GM21526 (cell line): ENCODE data around the gene CFAP97D1.
A peak's percentile ranks its signal among the peaks of the same experiment; 100 is the strongest.

Experiments
- ATAC-seq: cut with Tn5 transposase; IDR thresholded peaks from one replicate; pipeline ENCODE4 v1.9.1; 2021; ENCODE audit warnings: moderate library complexity; ENCODE audit not compliant: unreplicated experiment, low FRiP score

CFAP97D1 gene

GRCh38 chr17:43767053-43767712 lies 13.1 kb upstream of the CFAP97D1 start:
- no peak for ATAC-seq

- no peak for ATAC-seq
Measured at GRCh38 chr17:43767713-43768059, 12.5 kb upstream of the CFAP97D1 start.

- no peak for ATAC-seq
Measured at GRCh38 chr17:43768382-43768781, 11.9 kb upstream of the CFAP97D1 start.

GRCh38 chr17:43768943-43769342 lies 11.3 kb upstream of the CFAP97D1 start:
- no peak for ATAC-seq

- ATAC-seq: no peak
Measured at GRCh38 chr17:43769426-43769825, 10.8 kb upstream of the CFAP97D1 start.

- no peak for ATAC-seq
Measured at GRCh38 chr17:43769859-43770258, 10.4 kb upstream of the CFAP97D1 start.

- no peak for ATAC-seq
Measured at GRCh38 chr17:43770957-43771356, 9.3 kb upstream of the CFAP97D1 start.

- no peak for ATAC-seq
Measured at GRCh38 chr17:43771463-43771862, 8.8 kb upstream of the CFAP97D1 start.

- no peak for ATAC-seq
Measured at GRCh38 chr17:43772877-43773648, 7.2 kb upstream of the CFAP97D1 start.

GRCh38 chr17:43774304-43775250 lies 5.7 kb upstream of the CFAP97D1 start:
- no peak for ATAC-seq

- ATAC-seq: peak; percentile 57
Measured at GRCh38 chr17:43778337-43779144, 1.7 kb upstream of the CFAP97D1 start, which contains the start of gene DUSP3. Gene DUSP3, minus strand, starts transcription at chr17:43778977. Its CDS starts 53 bp downstream, at chr17:43778924.

GRCh38 chr17:43779145-43780125 lies 800 bp upstream of the CFAP97D1 start:
- no peak for ATAC-seq

- ATAC-seq: no peak
Measured at GRCh38 chr17:43782913-43783680, 2.9 kb downstream of the CFAP97D1 start.

GRCh38 chr17:43784068-43784467 lies 3.8 kb downstream of the CFAP97D1 start:
- ATAC-seq: no peak

GRCh38 chr17:43784628-43785101 lies 4.4 kb downstream of the CFAP97D1 start:
- ATAC-seq: no peak

- ATAC-seq: no peak
Measured at GRCh38 chr17:43787728-43788127, 7.5 kb downstream of the CFAP97D1 start.

GRCh38 chr17:43788540-43788939 lies 8.3 kb downstream of the CFAP97D1 start:
- ATAC-seq: no peak

GRCh38 chr17:43789482-43789881 lies 9.2 kb downstream of the CFAP97D1 start:
- no peak for ATAC-seq
